ENCODE results near the gene DNER.
A peak's percentile ranks its signal among the peaks of the same experiment; 100 is the strongest.

Gene DNER

DNA sequence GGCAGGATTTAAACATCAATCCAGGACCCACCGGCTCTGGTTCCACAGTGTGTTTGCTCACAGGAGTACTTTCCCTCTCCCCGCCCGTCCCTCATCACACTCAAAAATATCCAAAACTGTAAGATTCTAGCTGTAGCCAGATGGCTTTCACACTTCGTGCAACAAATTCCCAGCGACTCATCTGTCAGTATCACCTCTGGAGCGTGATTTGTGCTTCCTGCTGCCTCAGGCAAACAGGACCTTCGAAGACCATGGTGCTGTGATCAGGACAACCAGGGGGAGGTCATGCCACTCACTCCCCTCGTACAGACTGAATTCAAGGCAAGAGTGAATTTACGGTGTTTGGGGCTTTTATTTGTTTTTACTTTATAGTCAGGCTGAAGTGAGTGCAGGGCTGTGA lies 288.8 kb downstream of the DNER start:
- in situ Hi-C loops (cut with HindIII; ENCODE audit: low sequenced_read_pairs) = no loop called here
- no peak overlapping the region for H3K4me3 ChIP-seq (ENCODE audit: low read depth, low read length)
- DNase-seq (ENCODE audit: low read depth) = no peak
- TF ChIP-seq, protein P1, sequence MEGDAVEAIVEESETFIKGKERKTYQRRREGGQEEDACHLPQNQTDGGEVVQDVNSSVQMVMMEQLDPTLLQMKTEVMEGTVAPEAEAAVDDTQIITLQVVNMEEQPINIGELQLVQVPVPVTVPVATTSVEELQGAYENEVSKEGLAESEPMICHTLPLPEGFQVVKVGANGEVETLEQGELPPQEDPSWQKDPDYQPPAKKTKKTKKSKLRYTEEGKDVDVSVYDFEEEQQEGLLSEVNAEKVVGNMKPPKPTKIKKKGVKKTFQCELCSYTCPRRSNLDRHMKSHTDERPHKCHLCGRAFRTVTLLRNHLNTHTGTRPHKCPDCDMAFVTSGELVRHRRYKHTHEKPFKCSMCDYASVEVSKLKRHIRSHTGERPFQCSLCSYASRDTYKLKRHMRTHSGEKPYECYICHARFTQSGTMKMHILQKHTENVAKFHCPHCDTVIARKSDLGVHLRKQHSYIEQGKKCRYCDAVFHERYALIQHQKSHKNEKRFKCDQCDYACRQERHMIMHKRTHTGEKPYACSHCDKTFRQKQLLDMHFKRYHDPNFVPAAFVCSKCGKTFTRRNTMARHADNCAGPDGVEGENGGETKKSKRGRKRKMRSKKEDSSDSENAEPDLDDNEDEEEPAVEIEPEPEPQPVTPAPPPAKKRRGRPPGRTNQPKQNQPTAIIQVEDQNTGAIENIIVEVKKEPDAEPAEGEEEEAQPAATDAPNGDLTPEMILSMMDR (IDR thresholded peaks at IDR 0.05; ENCODE audit: low read depth, low read length, missing control alignments) = no peak

DNA sequence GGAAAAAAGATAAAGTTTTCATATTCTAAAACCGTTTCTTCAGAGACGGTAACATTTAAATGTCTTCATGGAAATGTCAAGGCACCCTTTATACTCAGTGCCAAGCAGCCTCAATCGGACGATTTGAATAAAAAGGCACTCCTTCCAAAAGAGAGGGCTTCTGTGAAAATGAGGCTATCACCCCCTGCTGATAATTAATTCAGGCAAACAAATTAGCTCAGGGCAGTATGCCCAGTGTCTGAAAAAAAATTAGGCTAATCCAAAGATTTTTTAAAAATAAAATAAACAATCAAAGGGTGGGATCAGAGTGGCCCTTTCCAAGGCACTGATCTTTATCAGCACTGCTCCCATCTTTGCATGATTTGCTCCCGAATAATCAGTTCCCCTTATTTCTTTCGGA lies 292.3 kb downstream of the DNER start:
- no peak for DNase-seq (ENCODE audit: low read depth)
- TF ChIP-seq, protein P1 (IDR thresholded peaks at IDR 0.05; ENCODE audit: low read depth, low read length, missing control alignments) = no peak
- in situ Hi-C loops (cut with HindIII; ENCODE audit: low sequenced_read_pairs) = no loop called here
- no peak overlapping the region for H3K4me3 ChIP-seq (ENCODE audit: low read depth, low read length)

GRCh38 chr2:229419158-229419557 lies 295.2 kb downstream of the DNER start:
- TF ChIP-seq, protein P1 (IDR thresholded peaks at IDR 0.05; ENCODE audit: low read depth, low read length, missing control alignments) = no peak
- DNase-seq (ENCODE audit: low read depth) = no peak
- no peak overlapping the region for H3K4me3 ChIP-seq (ENCODE audit: low read depth, low read length)
- in situ Hi-C loops (cut with HindIII; ENCODE audit: low sequenced_read_pairs) = no loop called here

DNA sequence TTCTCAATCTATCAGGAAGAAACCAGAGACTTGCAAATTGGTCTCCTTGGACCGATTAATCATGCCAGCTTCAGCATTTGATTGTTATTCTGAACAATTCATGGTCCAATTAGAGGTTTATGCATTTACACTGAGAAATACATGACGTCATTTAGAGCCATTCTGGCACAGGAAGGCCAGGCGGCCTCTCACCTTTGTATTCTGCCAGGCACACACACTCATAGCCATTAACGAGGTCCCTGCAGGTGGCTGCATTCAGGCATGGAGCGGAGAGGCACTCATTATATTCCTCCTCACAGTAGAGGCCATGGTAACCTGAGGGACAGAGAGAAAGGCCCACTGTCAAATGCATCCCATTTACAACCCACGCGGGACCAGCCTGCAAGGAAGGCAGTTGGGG lies 296.4 kb downstream of the DNER start:
- in situ Hi-C loops (cut with HindIII; ENCODE audit: low sequenced_read_pairs) = no loop called here
- H3K4me3 ChIP-seq (ENCODE audit: low read depth, low read length) = no peak overlapping the region
- no peak for DNase-seq (ENCODE audit: low read depth)
- TF ChIP-seq, protein P1 (IDR thresholded peaks at IDR 0.05; ENCODE audit: low read depth, low read length, missing control alignments) = no peak

- no peak overlapping the region for H3K4me3 ChIP-seq (ENCODE audit: low read depth, low read length)
- in situ Hi-C loops (cut with HindIII; ENCODE audit: low sequenced_read_pairs) = no loop called here
- TF ChIP-seq, protein P1 (IDR thresholded peaks at IDR 0.05; ENCODE audit: low read depth, low read length, missing control alignments) = no peak
- no peak for DNase-seq (ENCODE audit: low read depth)
Observed at GRCh38 chr2:229417176-229417575, 297.2 kb downstream of the DNER start.

DNA sequence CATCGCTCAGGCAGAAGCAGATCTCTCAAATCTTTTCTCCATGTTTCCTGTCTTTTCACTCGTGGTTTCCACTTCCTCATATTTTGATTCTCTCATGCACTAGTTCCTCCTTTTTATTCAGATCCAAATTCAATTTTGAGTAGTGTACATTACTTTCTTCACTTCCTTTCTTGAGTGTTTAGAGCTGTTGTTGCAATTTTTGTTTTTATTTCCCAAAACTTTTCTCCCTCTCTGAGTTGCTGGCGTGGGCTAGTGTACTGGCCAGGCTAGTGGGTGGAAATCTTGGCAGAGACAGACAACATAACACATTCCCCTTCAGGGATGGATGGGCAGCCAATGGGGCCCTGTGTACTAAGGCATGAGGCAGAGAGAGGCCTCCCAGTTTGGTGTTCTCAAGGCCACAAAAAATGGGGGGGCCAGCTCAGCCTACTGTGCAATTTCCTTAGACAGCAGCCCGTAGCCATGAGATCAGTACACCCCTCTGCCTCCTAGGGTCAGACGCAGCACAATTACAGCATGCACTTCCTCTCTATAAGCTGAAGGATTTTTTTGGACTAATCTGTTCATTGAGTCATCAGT lies 298.1 kb downstream of the DNER start:
- H3K4me3 ChIP-seq (ENCODE audit: low read depth, low read length) = no peak overlapping the region
- DNase-seq (ENCODE audit: low read depth) = peak; percentile 6
- TF ChIP-seq, protein P1 (IDR thresholded peaks at IDR 0.05; ENCODE audit: low read depth, low read length, missing control alignments) = no peak
- in situ Hi-C loops (cut with HindIII; ENCODE audit: low sequenced_read_pairs) = no loop called here

Measured in astrocyte of the cerebellum (primary cell).